ENCODE measurements around the gene VGLL4. TPM values are rescaled to one million over a fixed set of nuclear protein-coding genes. Genes with fewer than 3 reads are reported as not detected.

VGLL4 gene
- total RNA-seq, 2 experiments from 2014 or later = 36.1 to 74.5 TPM

GRCh38 chr3:11562277-11562881 lies 81.3 kb downstream of the VGLL4 start:
- Histone ChIP-seq H4K20me1 (ENCODE audit: insufficient read depth, low read length) (peaks cover 6% of the 10 kb centered on the region; the same call in 1 of the 2 replicates), H3K4me1 (ENCODE audit: insufficient read depth, low read length, poor library complexity, severe bottlenecking) (no peaks in the 10 kb centered on the region), H2AFZ (ENCODE audit: low read length) (no peak overlapping the region), H3K4me3 (ENCODE audit: low read depth, low read length, poor library complexity, severe bottlenecking) (no peak overlapping the region), H3K9me2 (ENCODE audit: insufficient read depth, low read length) (no peaks in the 10 kb centered on the region), H3K4me2 (ENCODE audit: low read length) (no peak overlapping the region), H3K36me3 (ENCODE audit: insufficient read depth, low read length) (peaks cover 46% of the 10 kb centered on the region; the same call in 1 of the 2 replicates), H3K79me2 (ENCODE audit: insufficient read depth, low read depth, low read length) (no peaks in the 10 kb centered on the region), H3K27ac (ENCODE audit: low read depth, low read length, poor library complexity, severe bottlenecking) (no peak overlapping the region), H3K9me3 (ENCODE audit: low read length) (no peaks in the 10 kb centered on the region)
- no peak for TF ChIP-seq EZH2phosphoT487 (IDR thresholded peaks at IDR 0.05; ENCODE audit: borderline replicate concordance, low read depth, low read length)
- TF ChIP-seq CTCF (conservative IDR thresholded peaks at IDR 0.05; ENCODE audit: low read length) = no peak
- ChIA-PET POLR2A (interaction anchor here (0.7 kb wide), 2 partner anchors 26 to 68 kb away, joined by 3 read pairs; no protein-coding TSS in a partner anchor), CTCF (ENCODE audit: unreplicated experiment) (interaction anchor here (0.6 kb wide), 1 partner anchor 1632 kb away, joined by 3 read pairs; no protein-coding TSS in a partner anchor)
- DNase-seq (ENCODE audit: low spot score) = no peak
- intact Hi-C loops (cut with micrococcal nuclease; ENCODE audit: unreplicated experiment) = no loop called here
- no TSS peak for BruUV-seq (replicated peaks)

GRCh38 chr3:11560746-11561145 lies 83.0 kb downstream of the VGLL4 start:
- no peaks in the 10 kb centered on the region for H3K79me2 ChIP-seq (ENCODE audit: insufficient read depth, low read depth, low read length)
- TF ChIP-seq CTCF (conservative IDR thresholded peaks at IDR 0.05; ENCODE audit: low read length) (no peak), EZH2phosphoT487 (IDR thresholded peaks at IDR 0.05; ENCODE audit: borderline replicate concordance, low read depth, low read length) (no peak)
- H4K20me1 ChIP-seq (ENCODE audit: insufficient read depth, low read length) = peaks cover 2% of the 10 kb centered on the region; the same call in 1 of the 2 replicates
- H3K4me1 ChIP-seq (ENCODE audit: insufficient read depth, low read length, poor library complexity, severe bottlenecking) = no peaks in the 10 kb centered on the region
- no peaks in the 10 kb centered on the region for H3K9me3 ChIP-seq (ENCODE audit: low read length)
- DNase-seq (ENCODE audit: low spot score) = no peak
- POLR2A ChIA-PET = no interaction called here
- H2AFZ ChIP-seq (ENCODE audit: low read length) = no peak overlapping the region
- H3K36me3 ChIP-seq (ENCODE audit: insufficient read depth, low read length) = peaks cover 55% of the 10 kb centered on the region
- BruUV-seq (replicated peaks) = no TSS peak
- no peaks in the 10 kb centered on the region for H3K9me2 ChIP-seq (ENCODE audit: insufficient read depth, low read length)
- H3K4me2 ChIP-seq (ENCODE audit: low read length) = no peak overlapping the region
- H3K27ac ChIP-seq (ENCODE audit: low read depth, low read length, poor library complexity, severe bottlenecking) = no peak overlapping the region
- CTCF ChIA-PET (ENCODE audit: unreplicated experiment) = interaction anchor here (0.6 kb wide), 1 partner anchor 22 kb away, joined by 3 read pairs; no protein-coding TSS in a partner anchor
- no peak overlapping the region for H3K4me3 ChIP-seq (ENCODE audit: low read depth, low read length, poor library complexity, severe bottlenecking)
- intact Hi-C loops (cut with micrococcal nuclease; ENCODE audit: unreplicated experiment) = no loop called here

All from OCI-LY7 (cell line).